OCI-LY1 (cell line): ENCODE data around the gene FAM222B.

Experiments
- CTCF ChIP-seq: fragments of 200-600 bp; sonication (generic), shearing (Covaris generic); IDR thresholded peaks from 2 replicates; pipeline ENCODE4 v1.5.1; 2017; ENCODE audit warnings: mild to moderate bottlenecking, antibody characterized with exemption, low read length, moderate library complexity, mixed read lengths
- EZH2 ChIP-seq: fragments of 200-600 bp; sonication (generic), shearing (Covaris generic); IDR thresholded peaks from 2 replicates; pipeline ENCODE4 v1.8.0; 2017; ENCODE audit warnings: borderline replicate concordance, mixed run types, mild to moderate bottlenecking, antibody characterized with exemption, low read length, moderate library complexity, mixed read lengths

GRCh38 chr17:28860363-28860808 is 17.8 kb upstream of the FAM222B start:
- TF ChIP-seq CTCF (no peak), EZH2 (no peak)
